Neural cell (in vitro differentiated cells): ENCODE data around the gene ENSA. TPM values are rescaled to one million over a fixed set of nuclear protein-coding genes. Genes with fewer than 3 reads are reported as not detected.
"Not testable (repeated sequence)": the region's sequence is repeated elsewhere in the genome, so short reads cannot be mapped to it uniquely, and the experiment has no call there.

ENCODE experiments used
- H2AFZ ChIP-seq: fragments of 200-600, 300-800 bp; sonication (generic), shearing (Covaris generic); 2 replicates; pipeline ENCODE4 v1.6.0; 2014; ENCODE audit warnings: low read depth, mild to moderate bottlenecking, antibody characterized with exemption, low read length, moderate library complexity
- H3F3A ChIP-seq: fragments of 200-600 bp; shearing (Covaris generic); 2 replicates; pipeline ENCODE4 v1.6.1; 2016; ENCODE audit warnings: mild to moderate bottlenecking, moderate library complexity, mixed read lengths, antibody characterized with exemption, low read length; ENCODE audit not compliant: insufficient read depth, poor library complexity, severe bottlenecking
- H3K27ac ChIP-seq: fragments of 200-600, 300-800 bp; sonication (generic), shearing (Covaris generic); 2 replicates; pipeline ENCODE4 v1.5.1; 2014; ENCODE audit warnings: mild to moderate bottlenecking, low read length, moderate library complexity
- H3K27me3 ChIP-seq: fragments of 300-800, 200-600 bp; sonication (generic), shearing (Covaris generic); 2 replicates; pipeline ENCODE4 v1.6.0; 2014; ENCODE audit warnings: mild to moderate bottlenecking, low read depth, low read length, moderate library complexity; ENCODE audit not compliant: insufficient read depth
- H3K36me3 ChIP-seq: fragments of 300-800, 200-600 bp; sonication (generic), shearing (Covaris generic); 2 replicates; pipeline ENCODE4 v1.5.1; 2014; ENCODE audit warnings: mild to moderate bottlenecking, antibody characterized with exemption, low read length, moderate library complexity; ENCODE audit not compliant: insufficient read depth
- H3K4me2 ChIP-seq: fragments of 300-800, 200-600 bp; sonication (generic), shearing (Covaris generic); 2 replicates; pipeline ENCODE4 v1.6.0; 2014; ENCODE audit warnings: mild to moderate bottlenecking, low read length
- H3K4me3 ChIP-seq: fragments of 300-800, 200-600 bp; sonication (generic), shearing (Covaris generic); 2 replicates; pipeline ENCODE4 v1.5.1; 2014; ENCODE audit warnings: mild to moderate bottlenecking, low read length, moderate library complexity
- H3K79me2 ChIP-seq: fragments of 200-600 bp; shearing (Covaris generic); replicated peaks from 2 replicates; pipeline ENCODE4 v1.6.0; 2014; ENCODE audit warnings: mild to moderate bottlenecking, low read length, moderate library complexity; ENCODE audit not compliant: insufficient read depth
- H3K9ac ChIP-seq: fragments of 300-800, 200-600 bp; sonication (generic), shearing (Covaris generic); 2 replicates; pipeline ENCODE4 v1.6.1; 2016; ENCODE audit warnings: mild to moderate bottlenecking, low read length, mixed read lengths
- H3K9me2 ChIP-seq: fragments of 200-600 bp; shearing (Covaris generic); 2 replicates; pipeline ENCODE4 v1.6.1; 2016; ENCODE audit warnings: mild to moderate bottlenecking, low read length, mixed read lengths; ENCODE audit not compliant: insufficient read depth
- H3K9me3 ChIP-seq: fragments of 200-600, 300-800 bp; sonication (generic), shearing (Covaris generic); 2 replicates; pipeline ENCODE4 v1.6.1; 2016; ENCODE audit warnings: mild to moderate bottlenecking, mixed run types, low read length, moderate library complexity, mixed read lengths
- H4K20me1 ChIP-seq: fragments of 200-600 bp; shearing (Covaris generic); 2 replicates; pipeline ENCODE4 v1.6.1; 2016; ENCODE audit warnings: mild to moderate bottlenecking, mixed run types; ENCODE audit not compliant: insufficient read depth
- EP300 ChIP-seq: fragments of 450-650 bp; conservative IDR thresholded peaks from 2 replicates; pipeline ENCODE4 v1.6.1; 2014; ENCODE audit warnings: antibody characterized with exemption, mild to moderate bottlenecking, moderate library complexity; ENCODE audit not compliant: poor library complexity, severe bottlenecking
- EZH2 ChIP-seq: fragments of 200-600, 300-800 bp; shearing (Covaris generic), sonication (generic); IDR thresholded peaks from 2 replicates; pipeline ENCODE4 v1.6.1; 2014; ENCODE audit warnings: antibody characterized with exemption, low read length, borderline replicate concordance, mild to moderate bottlenecking; ENCODE audit not compliant: insufficient read depth, poor library complexity, severe bottlenecking
- MXI1 ChIP-seq: fragments of 450-650 bp; conservative IDR thresholded peaks from 2 replicates; pipeline ENCODE4 v1.6.1; 2014; ENCODE audit warnings: antibody characterized with exemption, mild to moderate bottlenecking; ENCODE audit not compliant: poor library complexity, severe bottlenecking
- POLR2AphosphoS5 ChIP-seq: IDR thresholded peaks from 2 replicates; pipeline ENCODE4 v1.6.1; 2012
- RAD21 ChIP-seq: fragments of 450-650 bp; conservative IDR thresholded peaks from 2 replicates; pipeline ENCODE4 v1.6.1; 2014; ENCODE audit warnings: antibody characterized with exemption, mild to moderate bottlenecking, moderate library complexity
- SMC3 ChIP-seq: fragments of 450-650 bp; conservative IDR thresholded peaks from 2 replicates; pipeline ENCODE4 v1.6.1; 2014; ENCODE audit warnings: antibody characterized with exemption, mild to moderate bottlenecking, moderate library complexity; ENCODE audit not compliant: poor library complexity
- TAF1 ChIP-seq: IDR thresholded peaks from 2 replicates; pipeline ENCODE4 v1.6.1; 2012; ENCODE audit warnings: low read depth
- polyA plus RNA-seq: library from polyadenylated mRNA; depleted of rRNA; stranded (reverse); fragments of >200 nt; gene quantifications from 2 replicates; pipeline ENCODE4 v1.2.3, GENCODE V29; 2014
- TF ChIP-seq, protein P1 (sequence below): IDR thresholded peaks from 2 replicates; pipeline ENCODE4 v1.6.1; 2012; ENCODE audit warnings: borderline replicate concordance
- TF ChIP-seq, protein P2 (sequence below): fragments of 450-650 bp; IDR thresholded peaks from 2 replicates; pipeline ENCODE4 v1.5.1; 2014; ENCODE audit warnings: antibody characterized with exemption, mild to moderate bottlenecking, moderate library complexity; ENCODE audit not compliant: poor library complexity, severe bottlenecking

ENSA gene
- polyA plus RNA-seq, 1 donor from 2014 or later, result 230 TPM

DNA sequence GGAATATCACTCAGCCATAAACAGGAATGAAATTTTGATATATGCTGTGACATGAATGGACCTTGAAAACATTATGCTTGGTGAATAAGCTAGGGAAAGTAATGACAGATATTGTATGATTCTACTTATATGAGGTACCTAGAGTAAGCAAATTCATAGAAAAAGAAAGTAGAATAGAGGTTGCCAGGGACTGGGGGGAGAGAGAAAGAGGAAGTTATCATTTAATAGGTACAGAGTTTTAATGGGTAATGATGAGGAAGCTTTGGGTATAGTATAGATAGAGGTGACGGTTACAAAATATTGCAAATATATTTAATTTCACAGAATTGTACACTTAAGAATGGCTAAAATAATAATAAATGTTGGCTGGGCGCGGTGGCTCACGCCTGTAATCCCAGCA, 31.2 kb upstream of the ENSA start:
- Histone ChIP-seq H3K36me3 (no peaks in the 10 kb centered on the region), H3K27me3 (no peaks in the 10 kb centered on the region), H2AFZ (no peak overlapping the region)

GRCh38 chr1:150657064-150657463, 27.7 kb upstream of the ENSA start:
- not testable (repeated sequence) for H3K36me3 ChIP-seq, H3K9me3 ChIP-seq

More for the DNA sequence above, 31.2 kb upstream of the ENSA start:
- H3F3A ChIP-seq, result no peaks in the 10 kb centered on the region
- H3K9me3 ChIP-seq, result no peaks in the 10 kb centered on the region
- H3K79me2 ChIP-seq, result no peaks in the 10 kb centered on the region
- no peaks in the 10 kb centered on the region for H4K20me1 ChIP-seq
- H3K4me2 ChIP-seq, result no peak overlapping the region
- no peak overlapping the region for H3K9ac ChIP-seq
- no peak overlapping the region for H3K4me3 ChIP-seq
- TF ChIP-seq POLR2AphosphoS5, result no peak
- TF ChIP-seq, protein P1, sequence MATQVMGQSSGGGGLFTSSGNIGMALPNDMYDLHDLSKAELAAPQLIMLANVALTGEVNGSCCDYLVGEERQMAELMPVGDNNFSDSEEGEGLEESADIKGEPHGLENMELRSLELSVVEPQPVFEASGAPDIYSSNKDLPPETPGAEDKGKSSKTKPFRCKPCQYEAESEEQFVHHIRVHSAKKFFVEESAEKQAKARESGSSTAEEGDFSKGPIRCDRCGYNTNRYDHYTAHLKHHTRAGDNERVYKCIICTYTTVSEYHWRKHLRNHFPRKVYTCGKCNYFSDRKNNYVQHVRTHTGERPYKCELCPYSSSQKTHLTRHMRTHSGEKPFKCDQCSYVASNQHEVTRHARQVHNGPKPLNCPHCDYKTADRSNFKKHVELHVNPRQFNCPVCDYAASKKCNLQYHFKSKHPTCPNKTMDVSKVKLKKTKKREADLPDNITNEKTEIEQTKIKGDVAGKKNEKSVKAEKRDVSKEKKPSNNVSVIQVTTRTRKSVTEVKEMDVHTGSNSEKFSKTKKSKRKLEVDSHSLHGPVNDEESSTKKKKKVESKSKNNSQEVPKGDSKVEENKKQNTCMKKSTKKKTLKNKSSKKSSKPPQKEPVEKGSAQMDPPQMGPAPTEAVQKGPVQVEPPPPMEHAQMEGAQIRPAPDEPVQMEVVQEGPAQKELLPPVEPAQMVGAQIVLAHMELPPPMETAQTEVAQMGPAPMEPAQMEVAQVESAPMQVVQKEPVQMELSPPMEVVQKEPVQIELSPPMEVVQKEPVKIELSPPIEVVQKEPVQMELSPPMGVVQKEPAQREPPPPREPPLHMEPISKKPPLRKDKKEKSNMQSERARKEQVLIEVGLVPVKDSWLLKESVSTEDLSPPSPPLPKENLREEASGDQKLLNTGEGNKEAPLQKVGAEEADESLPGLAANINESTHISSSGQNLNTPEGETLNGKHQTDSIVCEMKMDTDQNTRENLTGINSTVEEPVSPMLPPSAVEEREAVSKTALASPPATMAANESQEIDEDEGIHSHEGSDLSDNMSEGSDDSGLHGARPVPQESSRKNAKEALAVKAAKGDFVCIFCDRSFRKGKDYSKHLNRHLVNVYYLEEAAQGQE, result no peak
- TF ChIP-seq SMC3, result no peak
- TF ChIP-seq, protein P2, sequence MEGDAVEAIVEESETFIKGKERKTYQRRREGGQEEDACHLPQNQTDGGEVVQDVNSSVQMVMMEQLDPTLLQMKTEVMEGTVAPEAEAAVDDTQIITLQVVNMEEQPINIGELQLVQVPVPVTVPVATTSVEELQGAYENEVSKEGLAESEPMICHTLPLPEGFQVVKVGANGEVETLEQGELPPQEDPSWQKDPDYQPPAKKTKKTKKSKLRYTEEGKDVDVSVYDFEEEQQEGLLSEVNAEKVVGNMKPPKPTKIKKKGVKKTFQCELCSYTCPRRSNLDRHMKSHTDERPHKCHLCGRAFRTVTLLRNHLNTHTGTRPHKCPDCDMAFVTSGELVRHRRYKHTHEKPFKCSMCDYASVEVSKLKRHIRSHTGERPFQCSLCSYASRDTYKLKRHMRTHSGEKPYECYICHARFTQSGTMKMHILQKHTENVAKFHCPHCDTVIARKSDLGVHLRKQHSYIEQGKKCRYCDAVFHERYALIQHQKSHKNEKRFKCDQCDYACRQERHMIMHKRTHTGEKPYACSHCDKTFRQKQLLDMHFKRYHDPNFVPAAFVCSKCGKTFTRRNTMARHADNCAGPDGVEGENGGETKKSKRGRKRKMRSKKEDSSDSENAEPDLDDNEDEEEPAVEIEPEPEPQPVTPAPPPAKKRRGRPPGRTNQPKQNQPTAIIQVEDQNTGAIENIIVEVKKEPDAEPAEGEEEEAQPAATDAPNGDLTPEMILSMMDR, result no peak
- TF ChIP-seq TAF1, result no peak
- no peak for TF ChIP-seq EZH2
- no peak for TF ChIP-seq RAD21
- TF ChIP-seq EP300, result no peak
- TF ChIP-seq MXI1, result no peak
- H3K27ac ChIP-seq, result no peak overlapping the region
- no peaks in the 10 kb centered on the region for H3K9me2 ChIP-seq

GRCh38 chr1:150654635-150655034, 25.2 kb upstream of the ENSA start:
- not testable (repeated sequence) for H3K9me2 ChIP-seq, H4K20me1 ChIP-seq, H3K27ac ChIP-seq, H3F3A ChIP-seq, H3K9ac ChIP-seq, H3K27me3 ChIP-seq, H3K79me2 ChIP-seq, H3K36me3 ChIP-seq, H3K4me3 ChIP-seq, H2AFZ ChIP-seq, H3K9me3 ChIP-seq, H3K4me2 ChIP-seq

More at GRCh38 chr1:150657064-150657463, 27.7 kb upstream of the ENSA start:
- H3K4me2 ChIP-seq, H3K27ac ChIP-seq, H3K9me2 ChIP-seq, H3K4me3 ChIP-seq, H3F3A ChIP-seq, H3K27me3 ChIP-seq, H2AFZ ChIP-seq, H4K20me1 ChIP-seq, H3K79me2 ChIP-seq, H3K9ac ChIP-seq: not testable (repeated sequence)
